ENCODE measurements around the gene HCLS1. TPM values are rescaled to one million over a fixed set of nuclear protein-coding genes. Genes with fewer than 3 reads are reported as not detected.
"Not testable (repeated sequence)": the region's sequence is repeated elsewhere in the genome, so short reads cannot be mapped to it uniquely, and the experiment has no call there.

HCLS1 gene
- total RNA-seq, 2 donors from 2014 or later: 0.53 to 1.3 TPM

DNA sequence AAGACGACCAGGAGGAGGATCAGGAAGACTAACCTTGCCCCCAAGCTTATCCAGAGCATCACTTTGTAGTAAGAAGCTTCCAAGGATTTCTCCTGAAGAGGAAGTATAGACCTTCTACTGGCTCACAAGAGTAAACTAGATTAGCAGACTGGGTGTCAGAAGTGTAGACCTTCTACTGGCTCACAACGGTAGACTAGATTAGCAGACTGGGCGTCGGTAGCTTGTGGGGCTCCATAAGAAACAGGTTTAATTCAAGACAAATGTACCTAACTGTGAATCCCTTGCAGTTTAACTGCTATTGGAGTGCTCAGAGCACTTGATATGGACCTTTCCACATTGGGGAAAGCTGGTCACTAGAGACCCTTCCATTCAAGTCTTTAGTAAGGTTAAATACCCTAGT is 54.6 kb downstream of the HCLS1 start:
- WGBS, 2 experiments (ENCODE audit: insufficient coverage in 1 of 2, insufficient read length in 1 of 2): 71 to 96% methylated on average over 3 to 4 of the region's 4 CpGs
- DNase-seq: no peak
- H3K4me3 Mint-ChIP-seq: no peak overlapping the region
- H3K36me3 ChIP-seq (ENCODE audit: control insufficient read depth, insufficient read depth, low read length): no peaks in the 10 kb centered on the region
- peaks cover 11% of the 10 kb centered on the region for H3K4me1 Mint-ChIP-seq
- TF ChIP-seq, protein P1, sequence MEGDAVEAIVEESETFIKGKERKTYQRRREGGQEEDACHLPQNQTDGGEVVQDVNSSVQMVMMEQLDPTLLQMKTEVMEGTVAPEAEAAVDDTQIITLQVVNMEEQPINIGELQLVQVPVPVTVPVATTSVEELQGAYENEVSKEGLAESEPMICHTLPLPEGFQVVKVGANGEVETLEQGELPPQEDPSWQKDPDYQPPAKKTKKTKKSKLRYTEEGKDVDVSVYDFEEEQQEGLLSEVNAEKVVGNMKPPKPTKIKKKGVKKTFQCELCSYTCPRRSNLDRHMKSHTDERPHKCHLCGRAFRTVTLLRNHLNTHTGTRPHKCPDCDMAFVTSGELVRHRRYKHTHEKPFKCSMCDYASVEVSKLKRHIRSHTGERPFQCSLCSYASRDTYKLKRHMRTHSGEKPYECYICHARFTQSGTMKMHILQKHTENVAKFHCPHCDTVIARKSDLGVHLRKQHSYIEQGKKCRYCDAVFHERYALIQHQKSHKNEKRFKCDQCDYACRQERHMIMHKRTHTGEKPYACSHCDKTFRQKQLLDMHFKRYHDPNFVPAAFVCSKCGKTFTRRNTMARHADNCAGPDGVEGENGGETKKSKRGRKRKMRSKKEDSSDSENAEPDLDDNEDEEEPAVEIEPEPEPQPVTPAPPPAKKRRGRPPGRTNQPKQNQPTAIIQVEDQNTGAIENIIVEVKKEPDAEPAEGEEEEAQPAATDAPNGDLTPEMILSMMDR (conservative IDR thresholded peaks at IDR 0.05): no peak
- H3K9me3 Mint-ChIP-seq: no peaks in the 10 kb centered on the region
- H3K27me3 Mint-ChIP-seq (ENCODE audit: insufficient read depth): no peaks in the 10 kb centered on the region
- no peaks in the 10 kb centered on the region for H3K4me1 ChIP-seq (ENCODE audit: control insufficient read depth, insufficient read depth, low read length)
- H3K36me3 Mint-ChIP-seq (ENCODE audit: low read depth): no peaks in the 10 kb centered on the region
- no peak overlapping the region for H3K4me3 ChIP-seq (ENCODE audit: low read length)
- no peaks in the 10 kb centered on the region for H3K27me3 ChIP-seq (ENCODE audit: control insufficient read depth, insufficient read depth, low read length, poor library complexity, severe bottlenecking)
- no peaks in the 10 kb centered on the region for H3K9me3 ChIP-seq (ENCODE audit: control insufficient read depth, low read length)
- no peak overlapping the region for H3K27ac Mint-ChIP-seq
- no peak overlapping the region for H3K9ac ChIP-seq (ENCODE audit: extremely low read depth, low read length, poor library complexity, severe bottlenecking)
- H3K27ac ChIP-seq (ENCODE audit: low read depth, low read length): no peak overlapping the region

DNA sequence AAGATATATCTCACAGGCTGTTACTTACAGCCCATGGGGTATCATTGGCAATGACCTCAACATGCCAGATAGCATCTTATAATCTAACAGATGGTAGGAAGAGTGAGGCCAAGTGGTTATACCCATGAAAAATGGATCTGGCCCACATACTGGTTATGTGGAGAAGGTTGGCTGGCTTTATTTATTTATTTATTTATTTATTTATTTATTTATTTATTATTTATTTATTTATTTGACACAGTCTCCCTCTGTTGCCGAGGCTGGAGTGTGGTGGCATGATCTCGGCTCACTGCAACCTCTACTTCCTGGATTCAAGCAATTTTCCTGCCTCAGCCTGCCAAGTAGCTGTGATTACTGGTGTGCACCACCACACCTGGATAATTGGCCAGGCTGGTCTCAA is 55.9 kb downstream of the HCLS1 start:
- TF ChIP-seq, protein P1 (conservative IDR thresholded peaks at IDR 0.05): no peak
- Histone ChIP-seq H3K27ac (ENCODE audit: low read depth, low read length) (no peak overlapping the region), H3K4me1 (ENCODE audit: control insufficient read depth, insufficient read depth, low read length) (no peaks in the 10 kb centered on the region), H3K4me3 (ENCODE audit: low read length) (no peak overlapping the region), H3K9me3 (ENCODE audit: control insufficient read depth, low read length) (no peaks in the 10 kb centered on the region), H3K36me3 (ENCODE audit: control insufficient read depth, insufficient read depth, low read length) (no peaks in the 10 kb centered on the region), H3K27me3 (ENCODE audit: control insufficient read depth, insufficient read depth, low read length, poor library complexity, severe bottlenecking) (no peaks in the 10 kb centered on the region), H3K9ac (ENCODE audit: extremely low read depth, low read length, poor library complexity, severe bottlenecking) (no peak overlapping the region)
- Mint-ChIP-seq H3K36me3 (ENCODE audit: low read depth) (no peaks in the 10 kb centered on the region), H3K4me1 (peaks cover 13% of the 10 kb centered on the region), H3K27ac (no peak overlapping the region), H3K9me3 (no peaks in the 10 kb centered on the region), H3K4me3 (no peak overlapping the region), H3K27me3 (ENCODE audit: insufficient read depth) (no peaks in the 10 kb centered on the region)
- DNase-seq: no peak
- 95 to 100% methylated on average over 1 to 2 of the region's 2 CpGs for WGBS, 2 experiments (ENCODE audit: insufficient coverage in 1 of 2, insufficient read length in 1 of 2)

DNA sequence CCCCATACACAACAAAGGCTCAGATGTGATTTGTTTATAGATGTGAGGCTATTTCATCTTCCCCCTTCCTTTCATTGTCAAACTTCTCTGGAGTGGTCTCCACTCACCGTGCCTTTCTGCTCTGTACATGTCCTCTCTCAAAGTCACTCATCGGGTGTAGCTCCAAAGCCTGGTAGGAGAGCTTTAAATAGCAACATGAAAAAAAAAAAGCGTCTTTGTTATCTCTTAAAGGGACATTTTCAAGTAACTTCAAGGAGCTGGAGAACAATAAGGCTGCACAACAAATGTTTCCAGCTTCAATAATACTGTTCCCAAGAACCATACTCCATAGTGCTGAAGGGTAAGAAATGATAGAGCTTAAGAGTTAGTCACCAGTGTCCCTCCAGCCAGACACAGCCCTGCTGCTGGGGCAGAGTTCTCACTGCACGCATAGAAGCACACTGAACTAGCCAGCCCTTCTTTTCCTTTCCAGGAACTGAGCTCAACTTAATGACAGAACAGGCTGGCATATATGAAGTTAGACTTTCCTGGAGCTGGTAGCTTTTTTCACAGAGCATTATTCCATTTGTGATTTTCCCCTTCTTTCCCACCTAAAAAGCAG is 59.4 kb downstream of the HCLS1 start:
- 56 to 63% methylated on average over 3 to 4 of the region's 4 CpGs for WGBS, 2 experiments (ENCODE audit: insufficient coverage in 1 of 2, insufficient read length in 1 of 2)
- Mint-ChIP-seq H3K4me3 (no peak overlapping the region), H3K4me1 (peaks cover 23% of the 10 kb centered on the region), H3K27me3 (ENCODE audit: insufficient read depth) (no peaks in the 10 kb centered on the region), H3K9me3 (no peaks in the 10 kb centered on the region), H3K36me3 (ENCODE audit: low read depth) (no peaks in the 10 kb centered on the region), H3K27ac (no peak overlapping the region)
- Histone ChIP-seq H3K4me1 (ENCODE audit: control insufficient read depth, insufficient read depth, low read length) (no peaks in the 10 kb centered on the region), H3K4me3 (ENCODE audit: low read length) (no peak overlapping the region), H3K36me3 (ENCODE audit: control insufficient read depth, insufficient read depth, low read length) (no peaks in the 10 kb centered on the region), H3K27ac (ENCODE audit: low read depth, low read length) (peak overlapping the region; percentile 17), H3K27me3 (ENCODE audit: control insufficient read depth, insufficient read depth, low read length, poor library complexity, severe bottlenecking) (no peaks in the 10 kb centered on the region), H3K9ac (ENCODE audit: extremely low read depth, low read length, poor library complexity, severe bottlenecking) (no peak overlapping the region), H3K9me3 (ENCODE audit: control insufficient read depth, low read length) (no peaks in the 10 kb centered on the region)
- TF ChIP-seq, protein P1 (conservative IDR thresholded peaks at IDR 0.05): no peak
- DNase-seq: no peak

DNA sequence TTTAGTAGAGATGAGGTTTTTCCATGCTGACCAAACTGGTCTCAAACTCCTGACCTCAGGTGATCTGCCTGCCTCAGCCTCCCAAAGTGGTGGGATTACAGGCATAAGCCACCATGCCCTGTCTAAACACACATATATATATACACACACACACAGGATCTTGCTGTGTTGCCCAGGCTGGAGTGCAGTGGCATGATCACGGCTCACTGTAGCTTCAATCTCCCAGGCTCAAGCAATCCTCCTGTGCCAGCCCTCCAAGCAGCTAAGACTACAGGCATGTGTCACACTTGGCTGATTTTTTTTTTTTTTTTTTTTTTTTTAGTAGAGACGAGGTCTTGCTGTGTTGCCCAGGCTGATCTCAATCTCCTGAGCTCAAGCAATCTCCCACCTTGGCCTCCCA is 60.8 kb downstream of the HCLS1 start:
- not testable (repeated sequence) for H3K27me3 ChIP-seq (ENCODE audit: control insufficient read depth, insufficient read depth, low read length, poor library complexity, severe bottlenecking); H3K9me3 ChIP-seq (ENCODE audit: control insufficient read depth, low read length); H3K36me3 Mint-ChIP-seq (ENCODE audit: low read depth); H3K27me3 Mint-ChIP-seq (ENCODE audit: insufficient read depth); DNase-seq; H3K9ac ChIP-seq (ENCODE audit: extremely low read depth, low read length, poor library complexity, severe bottlenecking); H3K9me3 Mint-ChIP-seq; H3K27ac ChIP-seq (ENCODE audit: low read depth, low read length); H3K4me3 ChIP-seq (ENCODE audit: low read length); H3K4me3 Mint-ChIP-seq; H3K27ac Mint-ChIP-seq; H3K36me3 ChIP-seq (ENCODE audit: control insufficient read depth, insufficient read depth, low read length); H3K4me1 ChIP-seq (ENCODE audit: control insufficient read depth, insufficient read depth, low read length)
- 98% methylated on average over 2 of the region's 2 CpGs; no CpG with 5 or more reads in 1 of the 2 experiments for WGBS, 2 experiments (ENCODE audit: insufficient coverage in 1 of 2, insufficient read length in 1 of 2)
- peaks cover 25% of the 10 kb centered on the region for H3K4me1 Mint-ChIP-seq
